Left ventricle myocardium inferior (tissue), 1 donor: Measurements from ENCODE around the gene ZNRF4. TPM values are rescaled to one million over a fixed set of nuclear protein-coding genes. Genes with fewer than 3 reads are reported as not detected.

Source experiments
- DNase-seq: peaks from one replicate; pipeline ENCODE4 v3.0.0-alpha.2; 2020
- H3K27ac ChIP-seq: fragments of 200-600 bp; replicated peaks from 2 replicates; pipeline ENCODE4 v1.8.0; 2021
- H3K27me3 ChIP-seq: fragments of 200-600 bp; 2 replicates; pipeline ENCODE4 v1.8.0; 2021; ENCODE audit warnings: low read depth
- H3K36me3 ChIP-seq: fragments of 200-600 bp; 2 replicates; pipeline ENCODE4 v1.8.0; 2021
- H3K4me1 ChIP-seq: fragments of 200-600 bp; 2 replicates; pipeline ENCODE4 v1.8.0; 2021
- H3K4me3 ChIP-seq: fragments of 200-600 bp; 2 replicates; pipeline ENCODE4 v1.8.0; 2021; ENCODE audit warnings: mild to moderate bottlenecking, moderate library complexity
- H3K9me3 ChIP-seq: fragments of 200-600 bp; replicated peaks from 2 replicates; pipeline ENCODE4 v1.8.0; 2021
- intact Hi-C: fragments of 100-400 bp; cut with micrococcal nuclease; formaldehyde crosslinking; loops from one replicate; pipeline ENCODE4 v1.11.0; 2022
- total RNA-seq: library from RNA; stranded (reverse); fragmentation: NEBNext Ultra II Directional; extraction: Animal tissue kit (Norgen Biotek cat#: 25700); gene quantifications from one replicate; pipeline ENCODE4 v1.2.1, GENCODE V29; 2021
- TF ChIP-seq, protein P1 (sequence below): fragments of 200-600 bp; IDR thresholded peaks from 2 replicates; pipeline ENCODE4 v1.8.0; 2021; ENCODE audit warnings: antibody characterized with exemption, mild to moderate bottlenecking, borderline replicate concordance
- donor health status: DM: no; HTN: yes; CAD: no; lungs with severe emphysema.

ZNRF4 gene
- total RNA-seq, 1 donor from 2014 or later = not detected

DNA sequence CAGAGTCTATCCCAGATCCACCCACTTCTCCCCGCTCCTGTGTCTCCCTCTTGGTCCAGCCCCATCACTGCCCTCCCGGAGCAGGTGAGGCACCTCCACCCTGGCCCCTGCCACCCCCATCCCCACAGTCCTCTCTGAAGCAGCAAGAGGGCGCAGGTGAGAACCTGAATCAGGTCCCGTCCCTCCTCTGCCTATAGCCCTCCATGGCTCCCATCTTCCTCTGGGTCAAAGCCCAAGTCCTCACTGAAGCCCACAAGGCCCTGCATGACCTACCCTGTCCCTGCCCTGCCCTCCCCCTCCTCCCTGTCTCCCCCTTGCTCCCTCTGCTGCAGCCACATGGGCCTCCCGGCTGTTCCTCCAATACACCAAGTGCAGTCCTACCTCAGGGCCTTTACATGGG, 10.8 kb upstream of the ZNRF4 start:
- Histone ChIP-seq H3K27me3 (peaks cover 63% of the 10 kb centered on the region), H3K4me3 (no peak overlapping the region), H3K36me3 (no peaks in the 10 kb centered on the region), H3K27ac (no peak overlapping the region), H3K9me3 (no peaks in the 10 kb centered on the region), H3K4me1 (no peaks in the 10 kb centered on the region)
- TF ChIP-seq, protein P1, sequence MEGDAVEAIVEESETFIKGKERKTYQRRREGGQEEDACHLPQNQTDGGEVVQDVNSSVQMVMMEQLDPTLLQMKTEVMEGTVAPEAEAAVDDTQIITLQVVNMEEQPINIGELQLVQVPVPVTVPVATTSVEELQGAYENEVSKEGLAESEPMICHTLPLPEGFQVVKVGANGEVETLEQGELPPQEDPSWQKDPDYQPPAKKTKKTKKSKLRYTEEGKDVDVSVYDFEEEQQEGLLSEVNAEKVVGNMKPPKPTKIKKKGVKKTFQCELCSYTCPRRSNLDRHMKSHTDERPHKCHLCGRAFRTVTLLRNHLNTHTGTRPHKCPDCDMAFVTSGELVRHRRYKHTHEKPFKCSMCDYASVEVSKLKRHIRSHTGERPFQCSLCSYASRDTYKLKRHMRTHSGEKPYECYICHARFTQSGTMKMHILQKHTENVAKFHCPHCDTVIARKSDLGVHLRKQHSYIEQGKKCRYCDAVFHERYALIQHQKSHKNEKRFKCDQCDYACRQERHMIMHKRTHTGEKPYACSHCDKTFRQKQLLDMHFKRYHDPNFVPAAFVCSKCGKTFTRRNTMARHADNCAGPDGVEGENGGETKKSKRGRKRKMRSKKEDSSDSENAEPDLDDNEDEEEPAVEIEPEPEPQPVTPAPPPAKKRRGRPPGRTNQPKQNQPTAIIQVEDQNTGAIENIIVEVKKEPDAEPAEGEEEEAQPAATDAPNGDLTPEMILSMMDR = no peak
- no peak for DNase-seq
- intact Hi-C loops = no loop called here

DNA sequence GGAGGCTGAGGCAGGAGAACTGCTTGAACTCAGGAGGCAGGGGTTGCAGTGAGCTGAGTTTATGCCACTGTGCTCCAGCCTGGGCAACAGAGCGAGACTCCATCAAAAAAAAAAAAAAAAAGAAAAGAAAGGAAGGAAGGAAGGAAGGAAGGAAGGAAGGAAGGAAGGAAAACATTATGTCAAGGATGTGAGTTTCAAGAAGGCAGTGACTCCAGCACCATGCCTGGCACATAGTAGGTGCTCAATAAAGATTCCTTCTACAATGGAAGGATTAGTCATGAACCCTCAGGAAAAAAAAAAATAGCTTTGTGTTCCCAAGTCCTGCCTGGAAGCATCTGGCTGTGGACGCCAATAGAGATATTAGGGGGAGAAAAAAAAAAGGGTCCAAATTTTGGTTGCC, 10.1 kb upstream of the ZNRF4 start:
- intact Hi-C loops = no loop called here
- Histone ChIP-seq H3K27ac (no peak overlapping the region), H3K9me3 (no peaks in the 10 kb centered on the region), H3K4me1 (no peaks in the 10 kb centered on the region), H3K27me3 (peaks cover 63% of the 10 kb centered on the region), H3K4me3 (no peak overlapping the region), H3K36me3 (no peaks in the 10 kb centered on the region)
- TF ChIP-seq, protein P1 = no peak
- no peak for DNase-seq

DNA sequence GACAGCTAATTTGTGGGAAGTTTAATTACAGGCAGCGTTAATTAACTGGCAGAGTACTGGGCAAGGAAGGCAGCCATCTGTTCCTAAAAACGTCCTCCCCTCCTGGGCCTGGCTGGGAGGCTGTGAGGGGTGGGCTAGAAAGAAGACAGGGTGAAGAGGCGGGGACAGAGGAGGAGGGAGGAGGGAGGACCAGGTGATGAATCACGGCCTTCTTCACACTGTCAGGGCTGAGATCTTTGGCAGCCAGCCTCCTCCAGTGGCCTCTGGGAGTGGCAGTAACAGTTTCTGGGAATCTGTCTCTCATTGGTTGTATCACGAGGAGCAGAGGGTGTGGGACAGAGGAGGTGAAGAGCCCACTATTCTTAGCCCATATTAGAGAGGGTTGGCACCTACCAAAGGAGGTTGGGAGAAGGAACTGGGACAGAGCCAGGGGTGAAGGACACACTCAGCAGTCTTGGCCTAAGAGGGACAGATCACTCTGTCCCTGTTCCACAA, 9.6 kb upstream of the ZNRF4 start:
- DNase-seq = no peak
- H3K27me3 ChIP-seq = peaks cover 68% of the 10 kb centered on the region

DNA sequence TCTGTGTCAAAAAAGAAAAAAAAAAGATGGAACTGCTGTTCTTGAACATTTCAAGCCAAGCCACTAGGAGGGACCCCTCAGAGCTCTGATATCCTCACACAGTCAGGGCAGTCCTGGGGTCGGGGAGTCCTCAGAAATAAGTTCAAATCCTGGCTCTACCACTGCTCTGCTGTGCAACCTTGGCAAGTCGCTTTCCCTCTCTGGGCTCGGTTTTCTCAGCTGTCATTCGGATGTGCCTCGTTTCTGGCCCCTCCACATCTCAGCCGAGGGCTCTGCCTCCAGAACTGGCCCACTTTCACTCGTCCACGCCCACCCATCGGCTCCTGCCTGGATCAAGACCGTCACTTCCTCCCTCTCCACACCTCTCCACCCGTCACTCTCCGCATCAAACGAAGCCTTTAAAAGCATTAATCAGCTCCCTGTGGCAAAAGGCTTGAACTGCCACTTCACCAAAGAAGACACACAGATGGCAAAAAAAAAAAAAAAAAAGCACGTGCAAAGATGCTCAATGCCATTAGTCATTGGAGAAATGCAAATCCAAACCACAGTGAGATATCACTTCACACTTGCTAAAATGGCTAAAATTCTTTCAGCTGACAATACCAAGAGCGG, 7.4 kb upstream of the ZNRF4 start:
- no peak for DNase-seq
- Histone ChIP-seq H3K27ac (no peak overlapping the region), H3K4me1 (no peaks in the 10 kb centered on the region), H3K4me3 (no peak overlapping the region), H3K9me3 (peaks cover 1% of the 10 kb centered on the region), H3K36me3 (no peaks in the 10 kb centered on the region), H3K27me3 (peaks cover 77% of the 10 kb centered on the region)
- intact Hi-C loops = no loop called here
- TF ChIP-seq, protein P1 = no peak

More for the DNA sequence above, 9.6 kb upstream of the ZNRF4 start:
- Histone ChIP-seq H3K4me1 (no peaks in the 10 kb centered on the region), H3K36me3 (no peaks in the 10 kb centered on the region), H3K4me3 (no peak overlapping the region), H3K9me3 (no peaks in the 10 kb centered on the region), H3K27ac (no peak overlapping the region)
- intact Hi-C loops = no loop called here
- TF ChIP-seq, protein P1 = no peak

DNA sequence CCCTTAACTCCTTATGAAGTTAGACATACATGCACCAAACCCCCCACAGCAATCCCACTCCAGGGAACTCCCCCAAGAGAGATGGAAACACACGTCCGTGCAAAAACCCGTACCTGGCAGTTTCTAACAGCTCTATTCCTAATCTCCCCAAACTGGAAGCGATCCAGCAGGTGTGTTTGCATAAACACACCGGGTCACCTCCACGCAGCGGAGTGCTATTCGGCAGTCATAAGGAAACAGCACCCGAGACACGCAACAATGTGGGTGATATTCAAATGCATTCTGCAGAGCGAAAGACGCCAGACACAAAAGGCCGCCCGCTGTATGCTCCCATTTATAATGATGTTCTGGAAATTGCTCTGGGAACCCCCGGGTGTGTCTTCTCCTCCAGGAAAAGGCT, 6.8 kb upstream of the ZNRF4 start:
- peaks cover 6% of the 10 kb centered on the region for H3K9me3 ChIP-seq
- no peak overlapping the region for H3K4me3 ChIP-seq
- H3K27ac ChIP-seq = no peak overlapping the region
- H3K36me3 ChIP-seq = no peaks in the 10 kb centered on the region
- no peaks in the 10 kb centered on the region for H3K4me1 ChIP-seq
- TF ChIP-seq, protein P1 = no peak
- intact Hi-C loops = no loop called here
- DNase-seq = no peak
- peaks cover 73% of the 10 kb centered on the region for H3K27me3 ChIP-seq
